Measurements from ENCODE around the gene NCKAP5.

- TF ChIP-seq POLR2A (IDR thresholded peaks at IDR 0.05; ENCODE audit: control extremely low read depth in 1 of 2, low read depth in 2 of 2, low read length in 2 of 2) (no peak), JUND (IDR thresholded peaks at IDR 0.05; ENCODE audit: low read length) (no peak), JUN (IDR thresholded peaks at IDR 0.05; ENCODE audit: low read depth, low read length) (no peak), YY1 (IDR thresholded peaks at IDR 0.05; ENCODE audit: low read depth, low read length) (no peak), ATF3 (IDR thresholded peaks at IDR 0.05; ENCODE audit: insufficient read depth, low read depth, low read length) (no peak), CTCF (IDR thresholded peaks at IDR 0.05; ENCODE audit: control extremely low read depth in 1 of 3, insufficient read depth in 1 of 3, low read depth in 1 of 3, low read length in 3 of 3) (no peak), FOSL1 (IDR thresholded peaks at IDR 0.05; ENCODE audit: insufficient read depth, low read depth, low read length) (no peak), CREB1 (IDR thresholded peaks at IDR 0.05) (no peak), EP300 (IDR thresholded peaks at IDR 0.05; ENCODE audit: borderline replicate concordance in 1 of 2, low read depth in 2 of 2, low read length in 2 of 2) (no peak), MAFK (IDR thresholded peaks at IDR 0.05; ENCODE audit: low read depth, low read length) (no peak), MAX (IDR thresholded peaks at IDR 0.05) (no peak)
Measured at GRCh38 chr2:132815516-132815915, 752.7 kb downstream of the NCKAP5 start.
